Endothelial cell of umbilical vein (primary cell): ENCODE measurements around the gene MDGA2.

Experiments used
- FOS ChIP-seq: IDR thresholded peaks from 2 replicates; pipeline ENCODE4 v1.6.1; 2011; ENCODE audit warnings: mild to moderate bottlenecking, low read length, moderate library complexity, borderline replicate concordance; ENCODE audit not compliant: insufficient read depth
- TF ChIP-seq, protein P1 (sequence below), 2 donors: IDR thresholded peaks; 1 replicate in 1 of 2; 2 replicates in 1 of 2; pipeline ENCODE4 v1.5.1; 2011; ENCODE audit warnings: low read length in 2 of 2, mild to moderate bottlenecking in 2 of 2, moderate library complexity in 2 of 2, control low read depth in 1 of 2, inconsistent platforms in 1 of 2, low read depth in 1 of 2; ENCODE audit not compliant: insufficient read depth in 1 of 2; ENCODE audit errors: extremely low read depth in 1 of 2

DNA sequence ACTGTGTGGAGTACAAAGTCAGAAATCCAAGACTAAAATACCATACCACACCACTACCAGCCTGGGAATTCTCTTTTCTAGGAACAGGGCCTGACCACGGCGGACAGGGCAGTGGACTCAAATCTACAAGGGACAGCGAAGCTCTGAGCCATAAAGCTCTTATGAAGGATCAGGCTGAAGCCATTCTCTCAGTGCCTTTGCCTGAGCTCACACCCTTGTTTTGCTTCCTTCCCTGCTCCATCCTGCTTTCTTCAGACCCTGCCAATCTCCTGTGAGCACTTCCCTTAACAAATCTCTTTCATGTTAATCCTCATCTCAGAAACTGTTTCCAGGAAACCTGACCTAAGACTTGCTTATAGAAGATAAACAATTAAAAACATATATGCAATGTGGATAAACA is 398.5 kb downstream of the MDGA2 start:
- TF ChIP-seq, protein P1, sequence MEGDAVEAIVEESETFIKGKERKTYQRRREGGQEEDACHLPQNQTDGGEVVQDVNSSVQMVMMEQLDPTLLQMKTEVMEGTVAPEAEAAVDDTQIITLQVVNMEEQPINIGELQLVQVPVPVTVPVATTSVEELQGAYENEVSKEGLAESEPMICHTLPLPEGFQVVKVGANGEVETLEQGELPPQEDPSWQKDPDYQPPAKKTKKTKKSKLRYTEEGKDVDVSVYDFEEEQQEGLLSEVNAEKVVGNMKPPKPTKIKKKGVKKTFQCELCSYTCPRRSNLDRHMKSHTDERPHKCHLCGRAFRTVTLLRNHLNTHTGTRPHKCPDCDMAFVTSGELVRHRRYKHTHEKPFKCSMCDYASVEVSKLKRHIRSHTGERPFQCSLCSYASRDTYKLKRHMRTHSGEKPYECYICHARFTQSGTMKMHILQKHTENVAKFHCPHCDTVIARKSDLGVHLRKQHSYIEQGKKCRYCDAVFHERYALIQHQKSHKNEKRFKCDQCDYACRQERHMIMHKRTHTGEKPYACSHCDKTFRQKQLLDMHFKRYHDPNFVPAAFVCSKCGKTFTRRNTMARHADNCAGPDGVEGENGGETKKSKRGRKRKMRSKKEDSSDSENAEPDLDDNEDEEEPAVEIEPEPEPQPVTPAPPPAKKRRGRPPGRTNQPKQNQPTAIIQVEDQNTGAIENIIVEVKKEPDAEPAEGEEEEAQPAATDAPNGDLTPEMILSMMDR (IDR thresholded peaks at IDR 0.05; ENCODE audit: extremely low read depth in 1 of 2, insufficient read depth in 1 of 2, low read depth in 1 of 2, low read length in 2 of 2), result no peak
- TF ChIP-seq FOS, result no peak
